DOHH2 (cell line): Measurements from ENCODE around the gene GKN2.

Experiments
- CTCF ChIP-seq: fragments of 200-600 bp; sonication (generic); IDR thresholded peaks from one replicate; pipeline ENCODE4 v1.5.1; 2014; ENCODE audit warnings: antibody characterized with exemption, mild to moderate bottlenecking, low read depth, low read length; ENCODE audit not compliant: poor library complexity, severe bottlenecking
- EZH2phosphoT487 ChIP-seq: fragments of 200-600 bp; sonication (generic); IDR thresholded peaks from 2 replicates; pipeline ENCODE4 v1.6.1; 2017; ENCODE audit warnings: borderline replicate concordance, mild to moderate bottlenecking, antibody characterized with exemption, low read length, moderate library complexity, mixed read lengths

DNA sequence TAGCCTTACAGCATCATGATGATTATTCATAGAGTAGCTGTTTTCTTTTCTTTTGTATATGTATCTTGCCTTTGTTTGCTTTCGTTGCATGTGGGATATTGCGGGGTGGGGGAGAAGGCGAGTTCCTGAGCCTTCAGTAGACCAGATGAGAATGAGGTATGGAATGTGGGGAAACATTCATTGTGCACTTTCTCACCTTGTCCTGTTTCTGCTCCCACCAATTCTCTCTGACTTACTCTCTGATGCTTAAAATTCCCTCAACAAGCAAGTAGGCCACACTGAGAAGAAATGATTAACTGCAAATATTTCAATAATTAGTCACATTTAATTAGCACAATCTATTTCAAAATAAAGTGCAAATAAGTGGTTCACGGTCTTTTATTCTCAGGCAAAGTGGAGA lies 31.0 kb downstream of the GKN2 start:
- TF ChIP-seq CTCF = no peak
- no peak for TF ChIP-seq EZH2phosphoT487
